ENCODE data around the gene CCDC149. TPM values are rescaled to one million over a fixed set of nuclear protein-coding genes. Genes with fewer than 3 reads are reported as not detected.

Gene CCDC149
- total RNA-seq, 2 donors from 2014 or later, result 13.3 to 13.5 TPM

- DNase-seq, result no peak
- H3K9me3 ChIP-seq, result no peaks in the 10 kb centered on the region
- intact Hi-C loops (cut with DNase I), result no loop called here
- H3K4me1 ChIP-seq, result no peaks in the 10 kb centered on the region
- no peak overlapping the region for H3K9ac ChIP-seq (ENCODE audit: low read depth in 2 of 2, low read length in 2 of 2)
- no peak overlapping the region for H3K27ac ChIP-seq
- no peak for TF ChIP-seq CTCF (IDR thresholded peaks at IDR 0.05)
- H3K4me3 ChIP-seq, result no peak overlapping the region
- H3K27me3 ChIP-seq, result no peaks in the 10 kb centered on the region
- H3K36me3 ChIP-seq, result no peaks in the 10 kb centered on the region
These were observed 47.4 kb downstream of the CCDC149 start for GRCh38 chr4:24865401-24865800.

GRCh38 chr4:24863799-24864198, 49.0 kb downstream of the CCDC149 start:
- H3K4me3 ChIP-seq, result no peak overlapping the region
- no peak overlapping the region for H3K9ac ChIP-seq (ENCODE audit: low read depth in 2 of 2, low read length in 2 of 2)
- intact Hi-C loops (cut with DNase I), result no loop called here
- no peaks in the 10 kb centered on the region for H3K4me1 ChIP-seq
- H3K9me3 ChIP-seq, result no peaks in the 10 kb centered on the region
- H3K27me3 ChIP-seq, result no peaks in the 10 kb centered on the region
- no peak for TF ChIP-seq CTCF (IDR thresholded peaks at IDR 0.05)
- H3K36me3 ChIP-seq, result no peaks in the 10 kb centered on the region
- DNase-seq, result no peak
- no peak overlapping the region for H3K27ac ChIP-seq

GRCh38 chr4:24862073-24862751, 50.6 kb downstream of the CCDC149 start:
- H3K4me1 ChIP-seq, result no peaks in the 10 kb centered on the region
- no peak overlapping the region for H3K4me3 ChIP-seq
- H3K9ac ChIP-seq (ENCODE audit: low read depth in 2 of 2, low read length in 2 of 2), result no peak overlapping the region
- no peaks in the 10 kb centered on the region for H3K36me3 ChIP-seq
- no peak overlapping the region for H3K27ac ChIP-seq
- H3K27me3 ChIP-seq, result no peaks in the 10 kb centered on the region
- no peak for DNase-seq
- H3K9me3 ChIP-seq, result no peaks in the 10 kb centered on the region
- intact Hi-C loops (cut with DNase I), result no loop called here
- TF ChIP-seq CTCF (IDR thresholded peaks at IDR 0.05), result no peak

- no peak overlapping the region for H3K27ac ChIP-seq
- DNase-seq, result no peak
- no peak overlapping the region for H3K4me3 ChIP-seq
- no peaks in the 10 kb centered on the region for H3K27me3 ChIP-seq
- H3K36me3 ChIP-seq, result no peaks in the 10 kb centered on the region
- no peaks in the 10 kb centered on the region for H3K9me3 ChIP-seq
- no peaks in the 10 kb centered on the region for H3K4me1 ChIP-seq
- no peak for TF ChIP-seq CTCF (IDR thresholded peaks at IDR 0.05)
- H3K9ac ChIP-seq (ENCODE audit: low read depth in 2 of 2, low read length in 2 of 2), result no peak overlapping the region
- intact Hi-C loops (cut with DNase I), result no loop called here
These were observed 54.3 kb downstream of the CCDC149 start for GRCh38 chr4:24858550-24858949.

GRCh38 chr4:24858026-24858425, 54.8 kb downstream of the CCDC149 start:
- Histone ChIP-seq H3K4me3 (no peak overlapping the region), H3K27me3 (no peaks in the 10 kb centered on the region), H3K27ac (peak overlapping the region; percentile 3), H3K4me1 (no peaks in the 10 kb centered on the region), H3K36me3 (no peaks in the 10 kb centered on the region), H3K9ac (ENCODE audit: low read depth in 2 of 2, low read length in 2 of 2) (no peak overlapping the region), H3K9me3 (no peaks in the 10 kb centered on the region)
- no peak for DNase-seq
- intact Hi-C loops (cut with DNase I), result no loop called here
- TF ChIP-seq CTCF (IDR thresholded peaks at IDR 0.05), result no peak
